Neural cell (in vitro differentiated cells): ENCODE results near the gene C2. TPM values are rescaled to one million over a fixed set of nuclear protein-coding genes. Genes with fewer than 3 reads are reported as not detected.
"Not testable (repeated sequence)": the region's sequence is repeated elsewhere in the genome, so short reads cannot be mapped to it uniquely, and the experiment has no call there.

ENCODE experiments used
- H2AFZ ChIP-seq: fragments of 200-600, 300-800 bp; sonication (generic), shearing (Covaris generic); 2 replicates; pipeline ENCODE4 v1.6.0; 2014; ENCODE audit warnings: low read depth, mild to moderate bottlenecking, antibody characterized with exemption, low read length, moderate library complexity
- H3F3A ChIP-seq: fragments of 200-600 bp; shearing (Covaris generic); 2 replicates; pipeline ENCODE4 v1.6.1; 2016; ENCODE audit warnings: mild to moderate bottlenecking, moderate library complexity, mixed read lengths, antibody characterized with exemption, low read length; ENCODE audit not compliant: insufficient read depth, poor library complexity, severe bottlenecking
- H3K27ac ChIP-seq: fragments of 200-600, 300-800 bp; sonication (generic), shearing (Covaris generic); 2 replicates; pipeline ENCODE4 v1.5.1; 2014; ENCODE audit warnings: mild to moderate bottlenecking, low read length, moderate library complexity
- H3K27me3 ChIP-seq: fragments of 300-800, 200-600 bp; sonication (generic), shearing (Covaris generic); 2 replicates; pipeline ENCODE4 v1.6.0; 2014; ENCODE audit warnings: mild to moderate bottlenecking, low read depth, low read length, moderate library complexity; ENCODE audit not compliant: insufficient read depth
- H3K36me3 ChIP-seq: fragments of 300-800, 200-600 bp; sonication (generic), shearing (Covaris generic); 2 replicates; pipeline ENCODE4 v1.5.1; 2014; ENCODE audit warnings: mild to moderate bottlenecking, antibody characterized with exemption, low read length, moderate library complexity; ENCODE audit not compliant: insufficient read depth
- H3K4me2 ChIP-seq: fragments of 300-800, 200-600 bp; sonication (generic), shearing (Covaris generic); 2 replicates; pipeline ENCODE4 v1.6.0; 2014; ENCODE audit warnings: mild to moderate bottlenecking, low read length
- H3K4me3 ChIP-seq: fragments of 300-800, 200-600 bp; sonication (generic), shearing (Covaris generic); 2 replicates; pipeline ENCODE4 v1.5.1; 2014; ENCODE audit warnings: mild to moderate bottlenecking, low read length, moderate library complexity
- H3K79me2 ChIP-seq: fragments of 200-600 bp; shearing (Covaris generic); replicated peaks from 2 replicates; pipeline ENCODE4 v1.6.0; 2014; ENCODE audit warnings: mild to moderate bottlenecking, low read length, moderate library complexity; ENCODE audit not compliant: insufficient read depth
- H3K9ac ChIP-seq: fragments of 300-800, 200-600 bp; sonication (generic), shearing (Covaris generic); 2 replicates; pipeline ENCODE4 v1.6.1; 2016; ENCODE audit warnings: mild to moderate bottlenecking, low read length, mixed read lengths
- H3K9me2 ChIP-seq: fragments of 200-600 bp; shearing (Covaris generic); 2 replicates; pipeline ENCODE4 v1.6.1; 2016; ENCODE audit warnings: mild to moderate bottlenecking, low read length, mixed read lengths; ENCODE audit not compliant: insufficient read depth
- H3K9me3 ChIP-seq: fragments of 200-600, 300-800 bp; sonication (generic), shearing (Covaris generic); 2 replicates; pipeline ENCODE4 v1.6.1; 2016; ENCODE audit warnings: mild to moderate bottlenecking, mixed run types, low read length, moderate library complexity, mixed read lengths
- H4K20me1 ChIP-seq: fragments of 200-600 bp; shearing (Covaris generic); 2 replicates; pipeline ENCODE4 v1.6.1; 2016; ENCODE audit warnings: mild to moderate bottlenecking, mixed run types; ENCODE audit not compliant: insufficient read depth
- CTCF ChIP-seq: fragments of 450-650 bp; IDR thresholded peaks from 2 replicates; pipeline ENCODE4 v1.5.1; 2014; ENCODE audit warnings: antibody characterized with exemption, mild to moderate bottlenecking, moderate library complexity; ENCODE audit not compliant: poor library complexity, severe bottlenecking
- EP300 ChIP-seq: fragments of 450-650 bp; conservative IDR thresholded peaks from 2 replicates; pipeline ENCODE4 v1.6.1; 2014; ENCODE audit warnings: antibody characterized with exemption, mild to moderate bottlenecking, moderate library complexity; ENCODE audit not compliant: poor library complexity, severe bottlenecking
- EZH2 ChIP-seq: fragments of 200-600, 300-800 bp; shearing (Covaris generic), sonication (generic); IDR thresholded peaks from 2 replicates; pipeline ENCODE4 v1.6.1; 2014; ENCODE audit warnings: antibody characterized with exemption, low read length, borderline replicate concordance, mild to moderate bottlenecking; ENCODE audit not compliant: insufficient read depth, poor library complexity, severe bottlenecking
- MXI1 ChIP-seq: fragments of 450-650 bp; conservative IDR thresholded peaks from 2 replicates; pipeline ENCODE4 v1.6.1; 2014; ENCODE audit warnings: antibody characterized with exemption, mild to moderate bottlenecking; ENCODE audit not compliant: poor library complexity, severe bottlenecking
- POLR2AphosphoS5 ChIP-seq: IDR thresholded peaks from 2 replicates; pipeline ENCODE4 v1.6.1; 2012
- RAD21 ChIP-seq: fragments of 450-650 bp; conservative IDR thresholded peaks from 2 replicates; pipeline ENCODE4 v1.6.1; 2014; ENCODE audit warnings: antibody characterized with exemption, mild to moderate bottlenecking, moderate library complexity
- REST ChIP-seq: IDR thresholded peaks from 2 replicates; pipeline ENCODE4 v1.6.1; 2012; ENCODE audit warnings: borderline replicate concordance
- SMC3 ChIP-seq: fragments of 450-650 bp; conservative IDR thresholded peaks from 2 replicates; pipeline ENCODE4 v1.6.1; 2014; ENCODE audit warnings: antibody characterized with exemption, mild to moderate bottlenecking, moderate library complexity; ENCODE audit not compliant: poor library complexity
- TAF1 ChIP-seq: IDR thresholded peaks from 2 replicates; pipeline ENCODE4 v1.6.1; 2012; ENCODE audit warnings: low read depth
- polyA plus RNA-seq: library from polyadenylated mRNA; depleted of rRNA; stranded (reverse); fragments of >200 nt; gene quantifications from 2 replicates; pipeline ENCODE4 v1.2.3, GENCODE V29; 2014

The C2 gene
- polyA plus RNA-seq, 1 donor from 2014 or later = 1.2 TPM

- H3K27ac ChIP-seq = no peak overlapping the region
- no peaks in the 10 kb centered on the region for H4K20me1 ChIP-seq
- no peaks in the 10 kb centered on the region for H3K79me2 ChIP-seq
- no peak overlapping the region for H2AFZ ChIP-seq
- no peak overlapping the region for H3K4me2 ChIP-seq
- H3F3A ChIP-seq = peaks cover 4% of the 10 kb centered on the region
- no peak for TF ChIP-seq EP300
- no peak for TF ChIP-seq TAF1
- TF ChIP-seq RAD21 = no peak
- no peak for TF ChIP-seq SMC3
- no peak for TF ChIP-seq CTCF
- no peak for TF ChIP-seq EZH2
- TF ChIP-seq POLR2AphosphoS5 = no peak
- no peak overlapping the region for H3K4me3 ChIP-seq
- no peaks in the 10 kb centered on the region for H3K36me3 ChIP-seq
- no peaks in the 10 kb centered on the region for H3K9me2 ChIP-seq
- no peaks in the 10 kb centered on the region for H3K27me3 ChIP-seq
- no peaks in the 10 kb centered on the region for H3K9me3 ChIP-seq
- no peak overlapping the region for H3K9ac ChIP-seq
Observed at GRCh38 chr6:31907158-31907813, 20.2 kb upstream of the C2 start.

GRCh38 chr6:31908255-31908654 lies 19.3 kb upstream of the C2 start:
- not testable (repeated sequence) for H3K36me3 ChIP-seq, H3K27ac ChIP-seq, H3F3A ChIP-seq, H2AFZ ChIP-seq, H3K79me2 ChIP-seq, H3K9ac ChIP-seq, H3K27me3 ChIP-seq, H4K20me1 ChIP-seq, H3K4me3 ChIP-seq, H3K4me2 ChIP-seq, H3K9me3 ChIP-seq, H3K9me2 ChIP-seq

- no peak overlapping the region for H3K4me2 ChIP-seq
- H3K27ac ChIP-seq = no peak overlapping the region
- no peak overlapping the region for H2AFZ ChIP-seq
- no peaks in the 10 kb centered on the region for H3K27me3 ChIP-seq
- H3K79me2 ChIP-seq = no peaks in the 10 kb centered on the region
- TF ChIP-seq TAF1 (no peak), MXI1 (no peak), EP300 (no peak), SMC3 (no peak), RAD21 (no peak), EZH2 (no peak), POLR2AphosphoS5 (no peak), CTCF (no peak), REST (no peak)
- no peaks in the 10 kb centered on the region for H4K20me1 ChIP-seq
- H3K9me2 ChIP-seq = no peaks in the 10 kb centered on the region
- H3K4me3 ChIP-seq = no peak overlapping the region
- H3K36me3 ChIP-seq = no peaks in the 10 kb centered on the region
- H3K9ac ChIP-seq = no peak overlapping the region
- H3K9me3 ChIP-seq = no peaks in the 10 kb centered on the region
- no peaks in the 10 kb centered on the region for H3F3A ChIP-seq
Observed at GRCh38 chr6:31908791-31909190, 18.7 kb upstream of the C2 start.

DNA sequence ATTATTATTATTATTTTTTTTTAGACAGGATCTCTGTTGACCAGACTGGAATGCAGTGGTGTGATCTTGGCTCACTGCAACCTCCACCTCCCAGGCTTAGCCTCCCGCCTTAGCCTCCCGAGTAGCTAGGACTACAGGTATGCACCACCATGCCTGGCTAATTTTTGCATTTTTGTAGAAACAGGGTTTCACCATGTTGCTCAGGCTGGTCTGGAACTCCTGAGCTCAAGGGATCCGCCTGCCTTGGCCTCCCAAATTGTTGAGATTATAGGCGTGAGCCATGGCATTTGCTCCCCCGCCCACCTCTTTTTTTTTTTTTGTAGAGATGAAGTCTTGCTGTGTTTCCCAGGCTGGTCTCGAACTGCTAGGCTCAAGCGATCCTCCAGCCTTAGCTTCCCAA lies 18.2 kb upstream of the C2 start:
- not testable (repeated sequence) for H3K27me3 ChIP-seq, H2AFZ ChIP-seq, H3K36me3 ChIP-seq, H3K9me3 ChIP-seq, H4K20me1 ChIP-seq, H3K79me2 ChIP-seq, H3K4me2 ChIP-seq, H3K9ac ChIP-seq, H3K9me2 ChIP-seq, H3F3A ChIP-seq, H3K4me3 ChIP-seq, H3K27ac ChIP-seq
